ENCODE measurements around the gene PDK3.

PDK3 gene

GRCh38 chrX:24483596-24483995 lies 18.5 kb downstream of the PDK3 start:
- DNase-seq, result no peak

- no peak for DNase-seq
Measured at GRCh38 chrX:24485323-24485722, 20.2 kb downstream of the PDK3 start.

- no peak for DNase-seq
Measured at GRCh38 chrX:24485976-24486680, 21.0 kb downstream of the PDK3 start.

- no peak for DNase-seq
Measured at GRCh38 chrX:24487571-24487970, 22.5 kb downstream of the PDK3 start.

GRCh38 chrX:24491741-24492140 lies 26.7 kb downstream of the PDK3 start:
- DNase-seq, result no peak

GRCh38 chrX:24493740-24494581 lies 28.9 kb downstream of the PDK3 start:
- no peak for DNase-seq

- DNase-seq, result no peak
Measured at GRCh38 chrX:24494647-24495075, 29.6 kb downstream of the PDK3 start.

- DNase-seq, result no peak
Measured at GRCh38 chrX:24495700-24496099, 30.6 kb downstream of the PDK3 start.

- DNase-seq, result no peak
Measured at GRCh38 chrX:24498181-24498580, 33.1 kb downstream of the PDK3 start.

- DNase-seq, result no peak
Measured at GRCh38 chrX:24498975-24499374, 33.9 kb downstream of the PDK3 start.

- no peak for DNase-seq
Measured at GRCh38 chrX:24506082-24506481, 41.0 kb downstream of the PDK3 start.

- DNase-seq, result no peak
Measured at GRCh38 chrX:24508375-24508774, 43.3 kb downstream of the PDK3 start.

- no peak for DNase-seq
Measured at GRCh38 chrX:24513416-24513815, 48.3 kb downstream of the PDK3 start.

GRCh38 chrX:24515447-24515846 lies 50.4 kb downstream of the PDK3 start:
- no peak for DNase-seq

GRCh38 chrX:24520472-24520871 lies 55.4 kb downstream of the PDK3 start:
- no peak for DNase-seq

GRCh38 chrX:24525455-24525854 lies 60.4 kb downstream of the PDK3 start:
- no peak for DNase-seq

GRCh38 chrX:24526616-24527015 lies 61.5 kb downstream of the PDK3 start:
- DNase-seq, result no peak

GRCh38 chrX:24528605-24529004 lies 63.5 kb downstream of the PDK3 start:
- DNase-seq, result no peak

GRCh38 chrX:24536551-24536950 lies 71.5 kb downstream of the PDK3 start:
- DNase-seq, result no peak

GRCh38 chrX:24542756-24543155 lies 77.7 kb downstream of the PDK3 start:
- DNase-seq, result no peak

- no peak for DNase-seq
Measured at GRCh38 chrX:24547961-24548360, 82.9 kb downstream of the PDK3 start.

GRCh38 chrX:24550166-24550565 lies 85.1 kb downstream of the PDK3 start:
- DNase-seq, result no peak

- no peak for DNase-seq
Measured at GRCh38 chrX:24553011-24553410, 87.9 kb downstream of the PDK3 start.

GRCh38 chrX:24561121-24561520 lies 96.0 kb downstream of the PDK3 start:
- DNase-seq, result no peak
